Stimulated activated CD8-positive, alpha-beta memory T cell treated with anti-CD3 and anti-CD28 coated beads, Interleukin-15, amount 100 ng/mL, for 1 hour (primary cell): Measurements from ENCODE around the gene NSUN6.
A peak's percentile ranks its signal among the peaks of the same experiment; 100 is the strongest.

Experiments used
- DNase-seq: peaks from one replicate; pipeline ENCODE4 v3.0.0-alpha.2; 2020; ENCODE audit warnings: low read depth

The NSUN6 gene, protein sequence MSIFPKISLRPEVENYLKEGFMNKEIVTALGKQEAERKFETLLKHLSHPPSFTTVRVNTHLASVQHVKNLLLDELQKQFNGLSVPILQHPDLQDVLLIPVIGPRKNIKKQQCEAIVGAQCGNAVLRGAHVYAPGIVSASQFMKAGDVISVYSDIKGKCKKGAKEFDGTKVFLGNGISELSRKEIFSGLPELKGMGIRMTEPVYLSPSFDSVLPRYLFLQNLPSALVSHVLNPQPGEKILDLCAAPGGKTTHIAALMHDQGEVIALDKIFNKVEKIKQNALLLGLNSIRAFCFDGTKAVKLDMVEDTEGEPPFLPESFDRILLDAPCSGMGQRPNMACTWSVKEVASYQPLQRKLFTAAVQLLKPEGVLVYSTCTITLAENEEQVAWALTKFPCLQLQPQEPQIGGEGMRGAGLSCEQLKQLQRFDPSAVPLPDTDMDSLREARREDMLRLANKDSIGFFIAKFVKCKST

DNA sequence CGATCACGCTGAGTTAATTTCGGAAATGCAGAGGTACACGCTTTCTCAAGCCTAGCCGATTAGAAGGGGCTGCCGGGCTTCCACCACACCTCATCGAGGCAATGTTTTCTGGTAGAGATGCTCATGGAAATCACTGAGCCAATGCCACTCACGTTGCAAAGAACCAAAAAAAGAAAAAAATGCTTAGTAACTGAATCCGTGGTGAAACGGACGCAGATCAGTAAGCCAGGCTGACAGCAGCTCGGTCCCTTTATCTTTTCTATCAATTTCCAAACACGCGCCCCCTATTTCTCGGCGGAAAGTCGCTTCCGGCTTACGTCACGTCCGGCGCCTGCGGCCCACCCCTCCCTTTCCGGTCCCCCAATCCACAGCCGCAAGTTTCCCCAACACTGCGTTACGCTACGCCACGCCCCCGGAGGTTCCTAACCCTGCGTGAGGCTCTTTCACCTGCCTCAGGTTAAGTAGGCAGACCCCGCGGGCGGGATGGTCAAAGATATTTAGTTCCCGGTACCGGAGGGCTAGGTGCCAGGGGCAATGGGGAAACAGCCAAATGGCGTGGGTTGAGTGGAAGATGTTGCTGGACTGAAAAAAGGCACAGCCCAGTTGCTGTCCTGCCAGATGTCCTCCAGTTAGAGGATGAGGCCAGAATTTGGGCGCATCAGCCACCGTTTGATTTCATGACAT lies at the start of gene NSUN6:
Gene NSUN6, minus strand, starts transcription at position 264 of the 684 bp plus-strand sequence. CDS start 384 bp downstream, outside the sequence.
- peak; percentile 95 for DNase-seq

DNA sequence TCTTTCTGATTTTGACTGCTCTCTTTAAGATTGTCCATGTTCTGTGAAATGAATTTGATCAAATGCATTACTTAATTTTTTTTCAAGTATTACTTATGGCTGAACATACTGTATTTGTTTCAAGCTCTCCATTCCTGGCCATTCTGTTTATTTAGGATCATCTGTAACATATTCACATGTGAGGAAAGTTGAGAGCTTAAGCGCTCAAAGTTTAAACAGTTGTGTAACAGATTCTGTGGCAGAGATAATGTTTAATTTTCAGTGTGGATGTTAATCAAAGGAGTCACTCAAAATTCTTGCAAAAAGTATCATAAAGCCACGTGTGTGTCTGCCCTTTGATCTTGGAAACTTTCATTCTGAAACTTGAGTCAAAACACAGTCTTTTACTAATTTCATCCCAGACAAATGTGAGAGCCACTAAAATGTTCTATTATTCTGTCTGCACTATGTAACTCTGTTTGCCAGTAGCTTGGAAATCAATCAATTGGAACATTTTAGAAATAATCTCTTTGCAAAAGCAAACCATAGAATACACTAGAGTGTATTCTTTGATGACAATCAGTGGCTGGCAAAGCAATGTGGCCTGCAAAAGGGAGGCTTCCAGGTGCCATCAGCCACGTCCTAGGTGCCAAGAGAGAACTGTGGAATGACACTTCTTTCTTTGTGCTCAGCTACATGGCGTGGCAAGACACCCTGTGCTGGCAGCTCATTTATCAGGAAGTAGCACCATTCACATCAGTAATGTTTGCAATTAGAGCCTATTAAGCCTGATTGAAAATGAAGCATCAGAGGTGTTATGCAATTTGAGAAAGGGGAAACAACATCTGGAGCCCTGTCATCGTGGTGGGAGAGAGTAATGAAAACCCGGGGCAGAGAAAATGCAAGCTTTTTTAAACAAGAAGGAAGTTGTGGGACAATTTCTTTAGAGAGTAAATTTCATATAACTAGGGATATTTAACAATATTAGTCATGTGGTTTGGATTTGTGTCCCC lies 48.8 kb upstream of the NSUN6 start:
- DNase-seq = no peak

DNA sequence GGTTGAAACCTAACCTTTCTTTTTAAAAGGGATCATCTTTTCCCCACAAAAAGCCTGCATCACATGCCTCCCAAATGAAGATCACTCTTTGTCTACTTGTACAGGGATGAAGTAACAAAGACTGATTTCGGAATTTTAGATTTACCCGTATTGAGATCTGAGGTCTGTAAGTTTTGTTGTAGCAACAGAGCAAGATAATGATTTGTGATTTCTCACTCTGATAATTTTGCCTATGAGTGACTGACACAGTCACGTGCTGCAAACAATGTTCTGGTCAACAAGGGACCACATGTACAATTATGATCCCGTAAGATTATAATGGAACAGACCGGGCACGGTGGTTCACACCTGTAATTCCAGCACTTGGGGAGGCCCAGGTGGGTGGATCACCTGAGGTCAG lies 39.2 kb upstream of the NSUN6 start:
- no peak for DNase-seq

DNA sequence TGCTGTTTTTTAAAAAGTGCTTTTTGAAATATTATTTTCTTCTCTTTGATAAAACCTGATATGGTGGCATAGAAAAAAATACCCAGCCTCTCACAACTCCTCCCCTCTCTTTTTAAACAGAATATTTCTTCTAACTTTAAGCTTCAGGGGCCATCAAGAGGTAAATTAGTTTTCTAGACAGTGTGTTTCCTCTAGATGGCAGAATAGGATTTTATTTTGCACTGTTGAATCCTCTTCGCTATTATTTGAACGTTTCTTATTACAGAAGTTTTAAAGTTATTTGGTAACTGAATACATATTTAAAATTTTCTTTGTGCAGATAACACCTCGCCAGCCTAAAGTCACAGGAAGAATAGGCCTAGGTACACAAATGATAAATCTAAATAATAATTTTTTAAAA lies 38.1 kb upstream of the NSUN6 start:
- no peak for DNase-seq

DNA sequence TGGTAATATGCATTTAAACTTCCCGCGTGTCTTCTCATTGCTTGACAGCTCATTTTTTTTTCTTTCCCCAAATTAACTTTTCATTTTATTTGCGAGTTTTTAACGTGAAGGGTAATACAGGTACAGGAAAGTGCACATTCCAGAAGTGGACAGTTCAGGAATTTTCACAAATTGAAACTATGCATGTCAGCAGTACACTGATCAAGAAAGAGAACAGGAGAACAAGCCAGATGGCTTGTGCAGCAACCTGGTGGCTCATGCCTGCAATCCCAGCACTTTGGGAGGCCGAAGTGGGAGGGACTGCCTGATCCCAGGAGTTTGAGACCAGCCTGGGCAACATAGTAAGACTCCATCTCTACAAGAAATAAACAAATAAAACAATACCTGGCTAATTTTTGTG lies 36.3 kb upstream of the NSUN6 start:
- no peak for DNase-seq

DNA sequence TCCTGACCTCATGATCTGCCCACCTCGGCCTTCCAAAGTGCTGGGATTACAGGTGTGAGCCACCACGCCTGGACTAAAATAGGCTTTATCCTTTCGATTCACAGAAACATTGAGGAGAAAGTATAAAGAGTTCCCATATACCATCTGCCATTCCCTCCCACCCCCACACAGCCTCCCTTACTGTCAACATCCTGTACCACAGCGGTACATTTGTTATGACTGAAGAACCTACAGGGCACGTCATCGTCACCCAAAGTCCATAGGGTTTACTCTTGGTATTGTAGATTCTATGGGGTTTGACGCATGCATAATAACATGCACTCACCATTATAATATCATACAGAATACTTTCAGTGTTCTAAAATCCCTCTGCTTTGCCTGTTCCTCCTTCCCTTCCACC lies 35.8 kb upstream of the NSUN6 start:
- DNase-seq = no peak

DNA sequence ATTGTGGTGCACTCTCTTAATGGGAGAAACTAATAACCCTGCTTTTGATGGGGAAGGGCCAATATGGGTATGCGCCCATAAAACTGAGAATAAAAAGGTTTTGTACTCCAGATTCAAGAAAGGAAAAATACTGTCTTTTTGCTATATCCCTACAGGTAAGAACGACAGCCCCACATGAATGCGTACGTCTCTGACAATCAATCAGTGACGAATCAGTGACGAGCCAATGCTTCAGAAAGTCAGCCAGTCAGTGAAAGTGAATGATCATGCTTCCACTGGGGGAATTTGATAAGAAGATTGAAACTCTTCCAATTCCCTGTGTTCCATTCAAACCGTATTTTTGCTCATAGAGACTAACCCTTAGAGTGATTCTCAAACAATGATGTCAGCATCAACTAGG lies 34.2 kb upstream of the NSUN6 start:
- no peak for DNase-seq

DNA sequence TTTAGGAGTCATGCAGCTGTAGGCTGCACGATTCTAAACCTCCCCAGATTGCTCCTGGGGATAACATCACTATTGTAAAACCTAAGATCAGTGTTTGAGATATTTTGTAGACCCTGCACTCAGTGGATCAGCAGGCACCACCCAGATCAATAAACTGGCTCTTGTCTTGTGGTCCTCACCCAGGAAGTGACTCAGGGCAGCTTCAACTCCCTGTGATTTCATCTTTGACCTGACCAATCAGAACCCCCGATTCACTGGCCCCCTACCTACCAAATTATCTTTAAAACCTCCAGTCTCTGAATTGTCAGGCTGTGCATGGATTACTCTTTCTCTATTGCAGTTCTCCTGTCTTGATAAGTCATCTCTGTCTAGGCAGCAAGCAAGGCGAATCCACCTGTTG lies 33.6 kb upstream of the NSUN6 start:
- no peak for DNase-seq

DNA sequence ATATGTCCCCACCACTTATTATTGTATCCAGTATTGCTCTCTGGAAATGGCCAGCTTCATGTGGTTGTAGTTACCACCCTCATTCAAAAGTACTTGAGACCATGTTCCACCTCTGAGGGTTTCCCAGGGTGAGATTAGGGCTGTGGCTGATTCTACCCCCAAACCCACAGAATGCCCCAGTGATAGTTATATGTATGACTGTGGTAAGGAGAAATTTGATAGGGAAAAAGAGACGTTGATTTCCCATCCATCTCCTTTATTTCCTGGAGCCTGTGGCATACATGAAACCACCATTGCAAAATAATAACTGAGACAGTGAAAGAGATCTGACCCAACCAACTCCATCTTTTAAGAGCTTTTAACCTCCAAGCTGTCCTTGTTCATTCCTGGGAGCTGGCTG lies 33.0 kb upstream of the NSUN6 start:
- no peak for DNase-seq

DNA sequence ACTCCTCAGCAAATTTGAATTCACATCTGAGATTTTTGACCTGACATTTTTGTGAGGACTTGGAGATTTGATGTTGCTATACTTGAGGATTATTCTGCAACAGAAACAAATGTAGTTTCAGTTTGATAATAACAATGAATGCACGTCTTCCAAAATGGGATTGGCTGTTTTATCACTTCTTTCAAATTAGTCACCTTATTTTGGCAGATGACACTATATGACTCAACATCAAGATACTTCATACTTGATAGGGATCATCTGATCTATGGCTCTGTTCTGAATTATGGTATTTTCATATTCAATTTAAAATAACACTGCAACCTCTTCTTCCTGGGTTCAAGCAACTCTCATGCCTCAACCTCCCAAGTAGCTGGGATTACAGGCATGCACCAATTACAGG lies 32.0 kb upstream of the NSUN6 start:
- no peak for DNase-seq

DNA sequence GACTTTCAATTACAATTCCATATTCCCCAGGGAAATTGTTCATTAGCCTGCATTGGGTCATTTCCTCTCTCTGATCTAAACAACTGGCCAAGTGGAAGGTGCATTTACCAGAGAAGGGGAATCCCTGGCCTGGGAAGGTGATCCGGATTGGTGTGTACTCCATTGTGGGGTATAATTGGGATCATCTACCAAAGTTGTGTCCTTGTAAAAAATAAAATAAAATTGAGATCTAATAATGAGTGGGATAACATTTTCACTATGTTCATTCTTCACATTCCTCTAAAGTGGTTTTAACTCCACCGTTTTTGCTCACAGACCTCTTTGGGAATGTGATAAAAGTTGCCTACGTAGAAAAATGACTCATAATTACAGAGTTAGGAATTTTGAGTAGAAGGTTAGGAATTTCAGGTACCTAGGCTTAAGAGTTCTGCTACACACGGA lies 30.6 kb upstream of the NSUN6 start:
- no peak for DNase-seq

DNA sequence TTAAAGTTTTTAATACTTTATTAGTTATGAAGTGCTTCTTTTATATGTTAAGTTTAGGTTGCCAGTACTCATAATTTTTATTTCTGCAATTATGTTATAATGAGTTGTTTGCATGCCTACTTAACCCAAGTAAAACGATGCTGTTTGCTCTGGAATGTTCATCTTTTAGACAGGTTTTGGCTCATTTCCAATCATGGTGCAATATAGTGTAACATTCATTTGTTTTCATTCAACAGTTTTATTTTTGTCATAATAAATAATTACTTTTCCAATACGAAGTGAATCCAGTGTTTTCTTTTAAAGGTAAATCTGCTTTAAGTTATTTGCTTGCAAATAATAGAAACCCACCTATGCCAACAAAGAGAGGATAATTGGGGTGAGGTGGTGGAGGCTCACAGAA lies 30.0 kb upstream of the NSUN6 start:
- no peak for DNase-seq

DNA sequence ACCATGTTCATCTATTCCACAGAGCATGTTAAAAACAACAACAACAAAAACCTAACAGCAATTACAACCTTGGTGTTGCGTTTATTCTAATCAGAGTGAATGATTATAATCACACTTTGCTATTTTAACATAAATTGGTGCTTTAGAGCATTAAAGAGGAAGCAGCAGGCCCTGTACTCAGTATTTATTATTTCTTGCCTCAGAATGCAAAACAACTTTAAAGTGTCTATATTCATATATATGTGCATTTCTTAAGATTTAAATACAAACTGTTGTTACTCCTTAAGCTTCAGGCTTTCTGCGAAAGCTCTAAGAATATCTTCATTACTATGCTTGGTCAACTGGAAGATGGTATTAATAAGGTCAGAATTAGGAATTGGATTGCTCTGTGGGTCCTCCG lies 29.4 kb upstream of the NSUN6 start:
- DNase-seq = no peak

DNA sequence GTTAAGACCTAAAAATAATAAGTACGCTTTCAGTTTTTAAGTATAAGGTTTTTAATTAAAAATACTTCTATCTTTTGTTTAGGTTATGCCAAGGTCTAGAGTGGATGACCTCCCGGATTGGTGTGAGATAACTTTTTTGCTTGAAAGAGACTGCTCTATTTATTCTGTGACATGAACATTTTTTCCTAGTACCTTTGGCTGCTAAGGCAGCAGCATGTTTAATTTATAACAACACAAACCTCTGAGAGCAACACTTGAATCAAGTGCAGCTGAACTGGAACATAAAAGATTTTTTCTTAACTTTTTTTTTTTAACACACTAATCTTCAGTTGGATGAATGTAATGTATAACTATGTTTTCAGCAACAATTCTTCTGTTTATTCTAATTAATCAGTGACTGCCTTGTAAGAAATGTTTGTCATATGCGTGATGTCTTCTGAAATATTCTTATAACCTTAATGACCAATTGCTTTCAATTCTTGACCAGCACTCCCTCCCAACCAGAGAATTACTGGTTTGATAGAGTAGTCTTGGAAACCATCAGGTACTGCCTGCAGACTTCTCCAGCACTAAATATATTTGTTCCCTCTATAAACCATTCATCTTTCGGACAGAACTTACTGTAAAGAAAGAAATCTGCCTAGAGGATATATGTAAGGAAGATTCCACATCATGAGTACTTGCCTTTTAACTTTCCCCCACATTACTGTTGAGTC lies 23.9 kb upstream of the NSUN6 start:
- no peak for DNase-seq

DNA sequence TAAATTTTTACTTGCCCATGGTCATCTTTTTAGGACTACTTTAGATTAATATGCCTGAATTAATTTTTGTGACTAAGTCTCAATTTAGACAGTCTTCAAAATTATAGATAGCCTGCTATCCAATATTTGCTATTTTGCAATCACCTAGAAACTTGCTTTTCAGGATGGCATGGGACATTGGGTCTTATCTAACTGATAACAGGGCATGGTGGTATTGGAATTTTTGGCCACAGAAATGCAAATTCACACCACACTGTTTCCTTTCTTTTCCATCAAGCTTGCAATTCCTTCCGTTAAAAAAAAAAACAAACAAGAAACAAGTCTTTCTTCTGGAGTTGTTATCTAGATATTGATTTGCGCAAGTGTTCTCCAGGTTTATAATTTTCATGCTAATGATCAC lies 16.6 kb upstream of the NSUN6 start:
- DNase-seq = no peak

DNA sequence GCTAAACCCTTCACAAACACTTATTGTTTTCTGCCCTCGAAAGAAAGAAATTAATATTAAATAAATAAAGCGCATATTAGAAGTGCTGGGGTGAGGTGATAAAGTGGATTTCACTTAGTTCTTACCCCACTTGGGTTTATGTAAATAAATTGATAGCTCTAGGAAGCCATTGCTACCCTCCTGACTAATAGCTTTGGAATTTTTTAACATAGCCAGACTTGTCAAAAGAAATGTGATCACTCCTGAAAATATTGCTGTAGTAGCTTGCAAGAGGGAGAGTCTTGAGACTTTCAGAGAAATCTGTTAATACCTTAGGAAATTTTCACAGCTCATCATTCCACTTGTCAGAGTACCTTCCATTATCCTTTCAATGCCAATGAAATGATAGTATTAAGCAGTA lies 15.4 kb upstream of the NSUN6 start:
- DNase-seq = no peak

DNA sequence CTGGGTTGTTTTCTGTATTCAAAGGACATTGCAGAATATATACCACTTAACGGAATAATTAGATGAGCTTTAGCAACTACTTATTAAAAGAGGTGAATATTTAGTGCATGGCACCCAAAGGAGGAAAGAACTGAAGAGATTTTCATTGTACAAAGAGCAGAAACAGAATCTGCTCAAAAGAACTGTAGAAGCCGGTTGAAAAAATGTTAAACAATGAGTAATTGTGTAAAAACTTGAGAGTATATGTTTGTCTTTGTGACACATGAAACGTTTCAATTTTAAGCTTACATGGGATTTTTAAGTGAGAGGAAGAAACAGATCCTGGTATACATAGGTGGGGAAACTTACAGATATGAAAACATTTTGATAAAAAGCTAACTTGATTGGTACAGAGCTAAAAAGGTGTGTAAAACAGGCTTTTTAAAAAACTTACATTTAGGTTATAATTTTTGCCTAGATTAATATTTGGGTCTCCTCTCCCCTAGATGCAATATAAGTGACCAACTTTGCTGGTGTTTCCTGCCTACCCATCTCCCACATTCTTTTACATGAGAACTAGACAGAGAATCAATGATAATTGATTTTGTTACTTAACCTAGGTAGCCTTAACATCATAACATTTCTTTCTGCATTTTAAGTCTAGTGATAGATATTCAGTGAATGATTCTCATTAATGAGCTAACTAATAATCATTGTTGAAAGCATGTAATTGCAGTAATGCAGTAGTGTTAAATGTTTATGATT lies 14.6 kb upstream of the NSUN6 start:
- no peak for DNase-seq

DNA sequence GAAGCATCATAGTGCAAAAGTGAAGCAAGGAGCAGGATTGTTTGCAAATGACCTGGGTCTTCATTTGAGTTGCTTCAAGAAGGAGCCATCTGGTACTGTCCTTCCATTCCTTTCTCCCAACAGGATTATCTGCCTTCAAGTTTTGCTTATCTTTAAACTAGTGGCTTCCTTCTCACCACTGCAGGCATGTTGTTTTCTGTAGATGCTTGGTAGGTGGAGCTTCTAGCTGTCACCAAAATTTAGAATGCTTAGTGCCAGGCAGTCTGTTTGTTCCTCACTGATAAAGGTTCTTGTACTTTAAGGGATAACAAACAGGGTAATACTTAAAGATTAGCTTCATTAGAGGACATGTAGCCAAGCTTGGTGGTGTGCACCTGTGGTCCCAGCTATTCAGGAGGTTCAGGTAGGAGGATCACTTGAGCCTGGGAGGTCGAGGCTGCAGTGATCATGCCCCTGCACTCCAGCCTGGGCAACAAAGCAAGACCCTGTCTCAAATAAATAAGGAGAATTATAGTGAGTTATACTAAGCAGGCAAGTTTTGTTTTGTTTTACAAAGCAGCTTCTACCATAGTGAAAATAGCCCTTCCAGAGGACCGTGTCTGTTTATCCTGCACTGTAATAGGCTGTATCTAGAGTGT lies 13.6 kb upstream of the NSUN6 start:
- DNase-seq = no peak

DNA sequence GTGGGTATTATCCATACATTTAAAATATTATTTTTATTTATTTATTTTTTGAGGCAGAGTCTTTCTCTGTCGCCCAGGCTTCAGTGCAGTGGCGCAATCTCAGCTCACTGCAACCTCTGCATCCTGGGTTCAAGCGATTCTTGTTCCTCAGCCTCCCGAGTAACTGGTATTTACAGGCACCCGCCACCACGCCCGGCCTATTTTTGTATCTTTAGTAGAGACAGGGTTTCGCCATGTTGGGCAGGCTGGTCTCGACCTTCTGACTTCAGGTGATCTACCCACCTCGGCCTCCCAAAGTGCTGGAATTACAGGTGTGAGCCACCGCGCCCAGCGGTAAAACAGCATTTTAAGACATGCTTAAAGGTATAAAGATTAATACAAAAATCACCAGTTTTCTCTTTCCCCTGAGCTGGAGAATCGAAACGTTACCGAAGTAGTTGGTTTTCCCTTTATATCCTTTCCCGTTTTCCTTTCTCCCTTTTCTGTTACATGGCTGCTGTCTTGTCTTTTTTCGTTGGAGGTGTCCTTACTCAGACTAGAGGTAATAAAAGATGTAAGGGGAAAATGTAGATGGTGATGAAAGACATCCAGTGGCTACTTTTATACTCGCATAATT lies 9.5 kb upstream of the NSUN6 start:
- DNase-seq = no peak
